HG03196 (cell line): ENCODE results near the gene C13orf46.

Experiments
- ATAC-seq: cut with Tn5 transposase; IDR thresholded peaks from one replicate; pipeline ENCODE4 v1.9.1; 2021; ENCODE audit not compliant: unreplicated experiment

Gene C13orf46

GRCh38 chr13:113941571-113942191, 32.2 kb downstream of the C13orf46 start:
- ATAC-seq = no peak

- ATAC-seq = no peak
Measured at GRCh38 chr13:113939944-113940297, 34.0 kb downstream of the C13orf46 start.

- ATAC-seq = no peak
Measured at GRCh38 chr13:113939129-113939943, 34.5 kb downstream of the C13orf46 start.

- no peak for ATAC-seq
Measured at GRCh38 chr13:113938716-113939115, 35.2 kb downstream of the C13orf46 start.

GRCh38 chr13:113938246-113938645, 35.6 kb downstream of the C13orf46 start:
- ATAC-seq = no peak

DNA sequence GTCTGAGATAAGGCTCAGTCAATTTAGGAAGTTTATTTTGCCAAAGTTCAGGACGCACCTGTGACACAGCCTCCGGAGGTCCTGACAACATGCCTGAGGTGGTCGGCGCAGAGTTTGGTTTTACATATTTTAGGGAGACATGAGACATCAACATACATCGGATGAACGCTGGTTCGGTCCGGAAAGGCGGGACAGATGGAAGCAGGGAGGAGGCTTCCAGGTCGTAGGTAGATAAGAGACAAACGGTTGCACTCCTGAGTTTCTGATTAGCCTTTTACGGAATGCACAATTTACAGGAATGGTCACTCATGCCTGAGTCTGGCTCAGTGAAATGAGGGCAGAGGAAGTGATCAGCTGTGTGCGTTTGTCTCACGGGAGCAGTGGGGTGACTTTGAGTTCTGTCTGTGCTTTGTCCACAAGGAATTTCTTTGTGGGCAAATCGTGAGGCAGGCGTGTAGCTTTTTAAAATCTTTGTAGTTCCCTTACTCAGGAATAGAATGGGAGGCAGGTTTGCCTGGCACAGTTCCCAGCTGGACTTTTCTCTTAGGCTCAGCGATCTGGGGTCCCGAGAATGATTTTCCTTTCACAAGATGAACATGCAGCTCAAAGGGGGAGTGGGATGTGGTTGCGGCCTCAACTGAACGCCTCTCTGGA, 36.2 kb downstream of the C13orf46 start:
- ATAC-seq = no peak

DNA sequence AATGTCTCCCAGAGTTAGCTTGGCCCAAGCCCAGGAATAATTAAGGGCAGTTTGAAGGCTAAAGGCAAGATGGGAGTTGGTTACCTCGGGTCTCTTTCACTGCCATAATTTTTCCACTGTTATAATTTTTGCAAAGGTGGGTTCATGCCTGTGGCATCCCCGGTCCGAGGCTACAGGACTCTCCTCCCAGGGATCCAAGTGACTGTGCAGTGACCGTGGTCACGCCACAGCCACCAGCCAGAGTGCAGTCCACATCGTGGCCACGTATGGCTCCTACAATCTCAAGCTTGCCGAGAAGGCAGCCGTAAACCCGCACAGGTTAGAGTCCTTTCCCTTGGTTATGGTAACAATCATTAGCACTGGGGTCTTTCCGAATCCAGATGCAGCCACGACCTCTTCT, 36.8 kb downstream of the C13orf46 start:
- no peak for ATAC-seq

DNA sequence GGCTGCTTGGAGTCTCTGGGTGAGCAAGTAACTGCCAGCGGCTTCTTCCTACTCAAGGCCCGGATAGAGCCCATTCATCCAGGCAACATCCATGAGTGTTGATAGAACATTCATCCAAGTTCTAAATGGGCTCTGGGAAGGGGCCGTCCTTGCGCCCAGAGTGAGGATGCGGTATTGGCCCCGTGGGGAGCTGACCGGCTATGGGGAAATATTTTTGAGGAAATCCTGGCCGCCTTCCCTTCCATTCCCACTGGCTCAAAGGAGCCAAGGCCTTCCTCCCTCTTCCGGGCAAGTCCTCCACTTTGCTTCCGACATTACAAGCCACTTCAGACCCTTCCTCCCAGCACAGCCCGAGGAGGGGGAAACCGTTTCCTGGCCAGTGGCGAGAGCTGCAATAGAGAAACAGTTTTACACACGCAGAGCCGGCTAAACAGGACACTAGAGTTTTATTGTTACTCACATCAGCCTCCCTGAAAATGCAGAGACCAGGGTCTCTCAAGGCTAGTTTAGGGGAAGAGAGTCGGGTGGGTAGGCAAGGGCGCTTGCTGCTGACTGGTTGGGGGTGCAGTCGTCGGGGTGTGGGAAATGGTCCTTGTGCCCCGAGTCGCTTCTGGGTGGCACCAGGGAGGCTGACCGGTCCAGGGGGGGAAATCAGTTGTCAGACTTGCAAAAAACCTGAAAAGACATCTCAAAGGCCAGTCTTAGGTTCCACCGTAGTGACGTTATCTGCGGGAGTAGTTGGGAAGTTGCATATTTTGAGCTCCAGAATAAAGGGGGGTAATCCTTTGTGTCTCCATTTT, 37.5 kb downstream of the C13orf46 start:
- ATAC-seq = no peak

DNA sequence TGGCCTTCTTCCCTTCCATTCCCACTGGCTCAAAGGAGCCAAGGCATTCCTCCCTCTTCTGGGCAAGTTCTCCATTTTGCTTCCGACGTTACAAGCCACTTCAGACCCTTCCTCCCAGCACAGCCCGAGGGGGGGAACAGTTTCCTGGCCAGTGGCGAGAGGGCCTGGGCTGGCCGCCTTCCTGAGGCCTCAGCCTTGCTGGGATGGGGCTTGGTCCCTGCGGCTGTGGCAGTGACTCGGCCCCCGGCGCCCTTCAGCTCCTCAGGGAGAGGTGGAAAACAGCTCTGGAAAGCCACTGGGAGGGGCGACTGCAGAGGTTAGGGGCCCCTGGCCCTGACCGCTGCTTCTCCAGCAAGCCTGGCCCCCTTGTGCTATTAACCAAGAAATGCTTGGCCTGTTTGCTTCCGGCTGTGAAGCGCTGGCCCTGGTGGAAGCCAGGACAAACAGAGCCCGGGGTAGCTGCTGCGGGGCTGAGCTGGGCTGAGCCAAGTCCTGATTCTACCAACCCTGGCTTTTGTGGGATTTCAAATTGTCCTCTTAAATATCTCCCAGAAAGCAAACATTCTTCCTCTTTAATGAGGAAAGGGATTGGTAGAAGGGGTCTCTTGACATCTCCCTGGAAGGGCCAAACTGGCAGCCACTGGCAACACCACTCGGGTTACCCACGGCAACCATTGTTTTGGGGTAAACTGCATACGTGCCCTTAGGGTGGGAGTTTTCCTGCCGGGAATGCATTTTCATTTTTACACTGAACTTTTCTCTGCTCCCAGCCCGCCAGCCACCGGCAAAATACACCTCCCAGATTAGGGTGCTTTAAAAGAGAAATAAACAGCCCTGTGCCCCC, 38.7 kb downstream of the C13orf46 start:
- ATAC-seq = no peak

GRCh38 chr13:113934576-113934975, 39.3 kb downstream of the C13orf46 start:
- no peak for ATAC-seq

DNA sequence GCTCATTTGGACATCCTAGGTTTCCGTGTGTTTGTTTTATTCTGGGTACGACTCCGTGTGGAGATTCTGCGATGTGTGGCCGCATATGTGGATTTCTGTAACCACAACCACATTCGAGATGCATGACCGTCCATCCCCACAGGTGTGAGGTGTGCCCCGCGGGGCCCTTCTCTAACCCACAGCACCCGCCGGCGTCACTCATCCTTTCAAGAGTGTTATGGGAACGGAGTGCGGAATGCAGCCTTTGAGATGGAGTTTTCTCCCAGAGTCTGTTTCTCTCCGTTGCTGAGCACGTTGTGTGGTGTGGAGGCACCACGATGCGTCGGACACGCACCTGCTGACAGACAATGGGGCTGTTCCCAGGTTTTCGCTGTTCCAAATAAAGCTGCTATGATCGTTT, 40.0 kb downstream of the C13orf46 start:
- no peak for ATAC-seq

- ATAC-seq = no peak
Measured at GRCh38 chr13:113931841-113932459, 41.9 kb downstream of the C13orf46 start.

- no peak for ATAC-seq
Measured at GRCh38 chr13:113930671-113931637, 42.9 kb downstream of the C13orf46 start.

DNA sequence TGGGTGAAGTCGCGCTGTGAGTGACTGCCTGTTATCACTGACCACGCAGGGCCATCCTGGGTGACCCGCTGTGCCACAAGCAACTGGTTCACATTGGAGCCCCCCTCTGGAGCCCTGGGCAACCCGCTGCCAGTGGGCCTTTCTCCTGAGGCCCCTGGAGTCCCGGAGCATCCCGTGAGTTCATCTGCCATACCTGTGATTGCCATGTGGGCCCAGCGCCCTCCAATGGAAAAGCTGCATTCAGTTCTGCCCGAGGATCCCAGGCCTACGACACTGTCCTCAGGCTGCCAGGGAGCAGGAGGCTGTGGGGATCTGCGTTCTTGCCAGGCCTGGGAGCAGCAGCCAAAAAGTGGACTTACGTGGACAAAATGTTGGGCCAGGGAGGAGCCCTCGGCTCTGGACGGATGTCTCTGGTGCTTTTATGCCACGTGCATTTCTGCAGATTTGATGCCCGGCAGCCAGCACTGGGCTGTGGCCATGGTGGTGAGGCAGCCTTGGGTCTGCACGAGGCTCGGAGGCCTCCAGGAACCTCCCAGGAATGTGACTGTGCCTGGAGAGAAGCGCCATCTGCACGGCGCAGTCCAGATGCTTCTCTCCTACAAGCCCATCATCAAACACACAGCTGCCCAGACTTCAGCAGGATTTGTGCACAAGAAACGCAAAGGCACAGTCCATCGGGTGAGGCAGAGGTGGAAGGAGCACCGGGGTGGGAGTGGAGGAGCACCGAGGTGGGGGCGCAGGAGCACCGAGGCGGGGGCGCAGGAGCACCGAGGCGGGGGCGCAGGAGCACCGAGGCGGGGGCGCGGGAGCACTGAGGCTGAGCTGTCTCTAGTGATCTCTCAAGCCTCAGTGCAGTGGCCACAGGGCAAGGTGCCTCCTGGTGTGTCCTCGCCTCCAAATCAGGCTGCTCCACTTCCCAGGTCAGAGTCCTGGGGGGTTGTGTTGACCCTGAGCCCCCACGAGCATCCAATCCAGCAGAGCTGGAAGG, 44.0 kb downstream of the C13orf46 start:
- ATAC-seq = no peak

DNA sequence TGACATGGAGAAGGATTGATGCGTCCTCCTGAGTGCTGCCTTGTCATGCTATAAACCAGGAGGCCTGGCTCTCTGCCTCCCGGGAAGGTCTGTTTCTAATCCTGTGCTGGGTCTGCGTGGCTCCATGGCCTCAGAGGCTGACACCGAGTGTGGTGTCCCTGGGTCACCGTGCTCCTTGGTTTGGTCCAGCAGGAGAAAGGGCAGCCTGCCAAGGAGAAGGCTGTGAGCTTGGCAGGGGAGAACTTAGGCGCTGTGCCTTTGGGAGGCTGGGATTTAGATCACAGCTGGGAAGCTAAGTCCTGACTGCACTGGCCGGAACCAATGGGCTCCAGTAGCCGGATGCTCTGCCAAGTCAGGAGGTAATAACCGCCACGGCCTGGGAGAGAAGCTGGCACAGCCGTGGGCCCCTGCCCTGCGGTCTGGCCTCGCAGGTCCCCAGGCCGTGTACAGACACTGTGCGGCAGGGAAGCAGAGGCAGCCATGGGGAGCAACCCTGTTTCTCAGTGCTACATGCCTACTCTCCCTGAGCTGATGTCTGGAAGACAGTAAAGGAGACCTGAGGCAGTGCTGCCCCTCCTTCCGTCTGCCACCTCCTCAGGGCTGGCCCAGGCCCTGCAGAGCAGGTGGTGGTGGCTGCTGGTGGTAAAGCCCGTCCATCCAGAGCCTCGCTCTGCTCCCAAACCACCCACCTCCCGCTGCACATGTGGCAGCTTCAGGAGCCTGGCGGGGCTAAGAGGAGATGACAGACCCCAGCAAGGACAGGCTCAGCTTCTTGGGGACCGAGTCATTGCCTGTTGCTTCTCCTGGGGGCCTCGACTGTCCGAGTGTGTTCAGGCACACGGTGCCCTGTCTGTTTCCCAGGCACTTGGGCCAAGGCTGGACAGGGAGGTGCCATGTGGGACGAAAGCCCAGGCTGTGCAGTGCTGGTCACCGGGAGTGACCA, 44.9 kb downstream of the C13orf46 start:
- no peak for ATAC-seq
